Smooth muscle cell (in vitro differentiated cells): ENCODE results near the gene PRDM16. TPM values are rescaled to one million over a fixed set of nuclear protein-coding genes. Genes with fewer than 3 reads are reported as not detected.

ENCODE experiments used
- DNase-seq: peaks from one replicate; lab custom pipeline; 2025; ENCODE audit not compliant: unreplicated experiment; lab: John Stamatoyannopoulos, UW
- H2AFZ ChIP-seq: fragments of 200-600 bp; sonication (generic); 2 replicates; pipeline ENCODE4 v1.6.0; 2016; ENCODE audit warnings: antibody characterized with exemption, low read depth, mild to moderate bottlenecking
- H3F3A ChIP-seq: fragments of 200-600 bp; sonication (generic); 2 replicates; pipeline ENCODE4 v1.6.0; 2017; ENCODE audit warnings: antibody characterized with exemption, low read depth
- H3K27ac ChIP-seq: fragments of 200-600 bp; sonication (generic); 2 replicates; pipeline ENCODE4 v1.5.1; 2016; ENCODE audit warnings: low read depth, mild to moderate bottlenecking
- H3K27me3 ChIP-seq: fragments of 200-600 bp; sonication (generic); 2 replicates; pipeline ENCODE4 v1.6.1; 2016; ENCODE audit warnings: low read depth, mild to moderate bottlenecking
- H3K36me3 ChIP-seq: fragments of 200-600 bp; sonication (generic); 2 replicates; pipeline ENCODE4 v1.5.1; 2016; ENCODE audit warnings: low read depth
- H3K4me1 ChIP-seq: fragments of 200-600 bp; sonication (generic); 2 replicates; pipeline ENCODE4 v1.5.1; 2016; ENCODE audit warnings: low read depth
- H3K4me2 ChIP-seq: fragments of 200-600 bp; sonication (generic); 2 replicates; pipeline ENCODE4 v1.6.0; 2016; ENCODE audit warnings: mild to moderate bottlenecking
- H3K4me3 ChIP-seq: fragments of 200-600 bp; sonication (generic); 2 replicates; pipeline ENCODE4 v1.5.1; 2016; ENCODE audit warnings: mild to moderate bottlenecking
- H3K79me2 ChIP-seq: fragments of 200-600 bp; sonication (generic); 2 replicates; pipeline ENCODE4 v1.6.0; 2016; ENCODE audit warnings: low read depth, mild to moderate bottlenecking
- H3K9ac ChIP-seq: fragments of 200-600 bp; sonication (generic); 2 replicates; pipeline ENCODE4 v1.6.0; 2016; ENCODE audit warnings: low read depth
- H3K9me3 ChIP-seq: fragments of 200-600 bp; sonication (generic); replicated peaks from 2 replicates; pipeline ENCODE4 v1.5.1; 2016; ENCODE audit warnings: low read depth
- H4K20me1 ChIP-seq: fragments of 200-600 bp; sonication (generic); 2 replicates; pipeline ENCODE4 v1.6.0; 2016; ENCODE audit warnings: low read depth
- WGBS: methylation state at CpG from one replicate; pipeline ENCODE4 v1.1.7; 2016; ENCODE audit warnings: low lambda C conversion rate; 5-methylcytosine and 5-hydroxymethylcytosine counted together
- polyA plus RNA-seq: library from polyadenylated mRNA; unstranded; fragments of >200 nt; fragmentation: Nextera tagmentation; extraction: Ambion mirVana; gene quantifications from 2 replicates; pipeline ENCODE4 v1.2.1, GENCODE V29; 2016
- total RNA-seq: library from RNA; depleted of rRNA; stranded (reverse); fragments of >200 nt; gene quantifications from 2 replicates; pipeline ENCODE4 v1.2.3, GENCODE V29; 2014
- TF ChIP-seq, protein P1 (sequence below): fragments of 200-600 bp; sonication (generic); IDR thresholded peaks from 2 replicates; pipeline ENCODE4 v1.5.1; 2017; ENCODE audit warnings: borderline replicate concordance, mild to moderate bottlenecking, antibody characterized with exemption; ENCODE audit not compliant: insufficient read depth, poor library complexity, severe bottlenecking

Gene PRDM16
- total and polyA plus RNA-seq, 2 experiments from 2014 or later, result 0.72 to 1.3 TPM

DNA sequence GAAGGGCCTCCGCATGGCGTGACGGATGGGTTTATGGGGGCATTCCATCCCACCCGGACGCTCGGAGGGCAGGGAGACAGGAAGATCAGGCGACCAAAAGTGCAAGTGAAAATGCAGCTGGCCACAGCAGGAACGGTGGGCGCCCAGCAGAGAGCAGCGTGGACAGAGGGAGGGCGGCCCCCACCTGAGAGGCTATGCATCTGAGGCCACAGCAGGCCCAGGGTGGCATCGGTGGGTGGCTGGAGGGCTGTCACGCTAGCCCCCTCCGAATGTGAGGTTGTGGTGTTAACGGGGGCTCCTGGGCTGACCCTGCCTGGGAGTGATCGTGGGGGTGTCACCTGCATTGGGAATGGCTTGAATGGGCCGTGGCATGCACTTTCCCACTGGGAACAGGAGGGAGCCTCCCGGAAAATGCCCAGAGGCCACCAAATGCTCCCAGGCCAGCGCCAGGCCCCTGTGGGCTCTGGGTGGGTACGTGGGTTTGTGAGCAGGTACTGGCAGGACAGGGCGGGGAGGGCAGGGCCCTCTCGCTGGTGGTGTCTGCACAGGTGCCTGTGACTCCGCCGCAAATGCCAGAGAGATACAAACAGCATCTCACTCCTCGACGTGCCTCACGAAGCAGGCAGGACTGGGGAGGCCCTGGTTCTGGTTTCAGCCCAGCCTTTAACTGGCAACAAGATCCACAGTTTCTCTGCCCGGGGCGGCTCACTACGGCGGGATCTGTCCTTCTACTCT lies 172.8 kb downstream of the PRDM16 start:
- Histone ChIP-seq H3K4me1 (no peaks in the 10 kb centered on the region), H2AFZ (no peak overlapping the region), H3K4me2 (no peak overlapping the region), H3F3A (no peaks in the 10 kb centered on the region), H4K20me1 (no peaks in the 10 kb centered on the region), H3K4me3 (no peak overlapping the region), H3K79me2 (no peaks in the 10 kb centered on the region), H3K27me3 (no peaks in the 10 kb centered on the region), H3K9me3 (no peaks in the 10 kb centered on the region), H3K36me3 (no peaks in the 10 kb centered on the region), H3K27ac (no peak overlapping the region), H3K9ac (no peak overlapping the region)
- WGBS, result 92% methylated on average over 31 of the region's 31 CpGs
- TF ChIP-seq, protein P1, sequence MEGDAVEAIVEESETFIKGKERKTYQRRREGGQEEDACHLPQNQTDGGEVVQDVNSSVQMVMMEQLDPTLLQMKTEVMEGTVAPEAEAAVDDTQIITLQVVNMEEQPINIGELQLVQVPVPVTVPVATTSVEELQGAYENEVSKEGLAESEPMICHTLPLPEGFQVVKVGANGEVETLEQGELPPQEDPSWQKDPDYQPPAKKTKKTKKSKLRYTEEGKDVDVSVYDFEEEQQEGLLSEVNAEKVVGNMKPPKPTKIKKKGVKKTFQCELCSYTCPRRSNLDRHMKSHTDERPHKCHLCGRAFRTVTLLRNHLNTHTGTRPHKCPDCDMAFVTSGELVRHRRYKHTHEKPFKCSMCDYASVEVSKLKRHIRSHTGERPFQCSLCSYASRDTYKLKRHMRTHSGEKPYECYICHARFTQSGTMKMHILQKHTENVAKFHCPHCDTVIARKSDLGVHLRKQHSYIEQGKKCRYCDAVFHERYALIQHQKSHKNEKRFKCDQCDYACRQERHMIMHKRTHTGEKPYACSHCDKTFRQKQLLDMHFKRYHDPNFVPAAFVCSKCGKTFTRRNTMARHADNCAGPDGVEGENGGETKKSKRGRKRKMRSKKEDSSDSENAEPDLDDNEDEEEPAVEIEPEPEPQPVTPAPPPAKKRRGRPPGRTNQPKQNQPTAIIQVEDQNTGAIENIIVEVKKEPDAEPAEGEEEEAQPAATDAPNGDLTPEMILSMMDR, result no peak
- DNase-seq, result no peak

DNA sequence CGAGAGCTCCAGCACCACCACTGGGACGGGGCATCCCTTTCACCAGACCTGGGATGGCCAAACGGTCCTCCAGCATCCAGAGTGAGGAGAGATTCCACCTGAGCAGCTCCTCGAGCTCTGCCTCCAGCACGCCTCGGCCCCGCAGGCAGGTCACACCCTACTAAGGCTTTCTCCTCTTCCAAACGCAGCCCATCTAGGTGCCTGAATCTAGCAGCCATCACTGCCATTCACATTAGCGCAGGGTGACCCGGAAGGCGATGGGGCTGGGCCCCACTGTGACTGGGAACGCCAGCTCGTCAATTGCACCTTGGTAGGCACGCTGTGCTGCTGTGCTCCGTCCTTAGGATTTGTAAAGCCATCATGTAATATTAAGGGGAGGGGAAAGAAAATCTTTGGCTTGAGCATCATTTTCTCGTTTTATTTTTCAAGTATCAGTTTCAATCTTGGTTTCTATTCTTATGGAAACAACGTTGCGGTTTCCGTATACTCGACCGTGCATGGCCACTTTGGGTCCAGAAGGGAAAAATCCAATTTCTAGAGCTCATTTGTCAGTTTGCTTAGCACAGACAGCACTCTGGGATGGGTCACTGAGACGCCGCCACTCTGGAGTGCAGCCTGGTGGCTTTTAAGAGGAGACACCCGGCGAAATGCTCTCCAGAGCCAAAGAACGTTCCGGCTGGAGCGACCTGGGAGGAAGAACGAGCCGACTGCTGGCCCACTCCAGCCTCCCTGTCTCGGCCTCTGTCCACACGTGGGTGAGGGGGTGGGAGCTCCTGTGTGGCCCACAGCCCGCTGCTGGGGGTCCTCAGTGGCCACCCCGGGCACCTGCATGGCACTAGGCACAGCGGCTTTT lies 173.6 kb downstream of the PRDM16 start:
- Histone ChIP-seq H3K4me1 (peaks cover 1% of the 10 kb centered on the region), H3K79me2 (no peaks in the 10 kb centered on the region), H3K4me3 (no peak overlapping the region), H3K36me3 (no peaks in the 10 kb centered on the region), H3F3A (no peaks in the 10 kb centered on the region), H3K9ac (no peak overlapping the region), H3K9me3 (no peaks in the 10 kb centered on the region), H3K27me3 (peaks cover 6% of the 10 kb centered on the region), H4K20me1 (no peaks in the 10 kb centered on the region), H2AFZ (no peak overlapping the region), H3K27ac (no peak overlapping the region), H3K4me2 (no peak overlapping the region)
- WGBS, result 91% methylated on average over 35 of the region's 35 CpGs
- DNase-seq, result no peak
- TF ChIP-seq, protein P1, result no peak

DNA sequence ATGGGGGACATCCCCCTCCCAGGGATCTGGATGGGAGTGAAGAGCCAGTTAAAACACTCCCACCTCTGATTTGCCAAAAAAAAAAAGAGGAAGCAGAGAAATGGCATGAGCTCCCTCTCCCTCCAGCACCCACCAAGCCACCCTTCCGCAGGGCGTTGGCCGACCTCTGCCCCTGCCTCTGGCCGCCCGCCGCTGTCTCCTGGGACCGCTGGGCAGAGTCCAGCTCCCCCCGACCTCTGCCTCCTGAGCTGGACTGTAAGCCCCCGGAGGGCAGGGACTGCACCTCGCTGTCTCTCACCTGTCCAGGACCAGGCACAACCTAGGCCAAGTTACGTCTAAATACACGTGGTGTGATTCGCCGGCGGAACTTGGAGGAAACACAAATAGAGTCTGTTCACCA lies 174.3 kb downstream of the PRDM16 start:
- Histone ChIP-seq H3K9ac (no peak overlapping the region), H3K4me1 (peaks cover 8% of the 10 kb centered on the region), H3K4me2 (no peak overlapping the region), H3K36me3 (no peaks in the 10 kb centered on the region), H3F3A (no peaks in the 10 kb centered on the region), H3K9me3 (no peaks in the 10 kb centered on the region), H2AFZ (no peak overlapping the region), H3K4me3 (no peak overlapping the region), H4K20me1 (no peaks in the 10 kb centered on the region), H3K27me3 (peaks cover 13% of the 10 kb centered on the region), H3K79me2 (no peaks in the 10 kb centered on the region), H3K27ac (no peak overlapping the region)
- no peak for DNase-seq
- 91% methylated on average over 15 of the region's 15 CpGs for WGBS
- TF ChIP-seq, protein P1, result no peak
